Measurements from ENCODE around the gene DDX49. TPM values are rescaled to one million over a fixed set of nuclear protein-coding genes. Genes with fewer than 3 reads are reported as not detected.
"Not testable (repeated sequence)": the region's sequence is repeated elsewhere in the genome, so short reads cannot be mapped to it uniquely, and the experiment has no call there.

DDX49 gene
- polyA plus RNA-seq, 4 donors: 46.2 to 57.3 (median 48.6) TPM

DNA sequence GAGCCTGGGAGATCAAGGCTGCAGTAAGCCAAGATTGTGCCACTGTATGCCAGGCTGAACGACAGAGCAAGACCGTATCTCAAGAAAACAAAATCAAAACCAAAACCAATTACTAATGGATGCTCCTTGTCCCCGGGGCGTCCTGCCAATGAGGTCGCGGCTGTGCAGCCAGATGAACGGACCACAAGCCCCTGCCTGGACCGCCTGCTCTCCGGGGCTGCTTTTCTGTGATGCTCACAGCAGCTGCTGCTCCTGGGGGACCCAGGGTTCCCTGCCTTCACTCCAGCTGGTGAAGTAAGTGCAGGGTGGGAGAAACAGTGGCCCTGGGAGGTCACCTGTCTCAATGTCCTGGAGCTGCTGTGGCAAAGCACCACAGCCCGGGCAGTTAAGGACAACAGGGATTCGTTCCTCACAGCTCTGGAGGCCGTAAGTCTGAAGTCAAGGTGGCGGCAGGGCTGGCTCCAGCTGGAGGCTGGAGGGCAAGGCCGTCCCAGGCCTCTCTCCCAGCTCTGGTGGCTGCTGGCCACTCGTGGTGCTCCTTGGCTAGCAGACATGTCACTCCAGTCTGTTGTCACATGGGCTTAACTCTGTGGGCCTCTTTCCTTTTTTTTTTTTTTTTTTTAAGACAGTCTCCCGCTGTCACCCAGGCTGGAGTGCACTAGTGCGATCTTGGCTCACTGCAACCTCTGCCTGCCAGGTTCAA lies 10.4 kb upstream of the DDX49 start:
- no peak for DNase-seq (ENCODE audit: low read depth in 4 of 4, low spot score in 3 of 4)

- no peak for DNase-seq (ENCODE audit: low read depth in 4 of 4, low spot score in 3 of 4)
Observed at GRCh38 chr19:18910010-18910409, 9.5 kb upstream of the DDX49 start.

- DNase-seq (ENCODE audit: low read depth in 4 of 4, low spot score in 3 of 4): no peak
Observed at GRCh38 chr19:18910801-18911436, 8.6 kb upstream of the DDX49 start.

DNA sequence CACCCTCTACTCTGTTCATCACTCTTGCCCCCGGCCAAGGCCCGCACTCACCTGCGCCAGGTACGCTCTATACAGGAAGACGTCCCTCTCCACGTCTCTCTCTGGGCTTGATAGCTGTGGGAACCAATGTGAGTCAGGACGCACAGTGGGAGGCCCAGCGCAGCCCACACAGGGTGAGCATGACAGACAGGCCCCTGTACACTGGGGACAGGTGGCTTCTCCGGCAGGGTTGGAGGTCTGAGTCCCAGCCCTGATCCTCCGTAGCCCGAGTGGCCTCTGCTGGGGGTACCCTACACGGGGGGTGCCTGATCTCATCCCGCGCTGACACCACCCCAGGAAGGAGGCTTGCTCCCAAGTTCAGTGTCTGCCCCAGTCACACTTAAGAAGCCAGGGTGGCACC lies 6.6 kb upstream of the DDX49 start:
- no peak for DNase-seq (ENCODE audit: low read depth in 4 of 4, low spot score in 3 of 4)

DNA sequence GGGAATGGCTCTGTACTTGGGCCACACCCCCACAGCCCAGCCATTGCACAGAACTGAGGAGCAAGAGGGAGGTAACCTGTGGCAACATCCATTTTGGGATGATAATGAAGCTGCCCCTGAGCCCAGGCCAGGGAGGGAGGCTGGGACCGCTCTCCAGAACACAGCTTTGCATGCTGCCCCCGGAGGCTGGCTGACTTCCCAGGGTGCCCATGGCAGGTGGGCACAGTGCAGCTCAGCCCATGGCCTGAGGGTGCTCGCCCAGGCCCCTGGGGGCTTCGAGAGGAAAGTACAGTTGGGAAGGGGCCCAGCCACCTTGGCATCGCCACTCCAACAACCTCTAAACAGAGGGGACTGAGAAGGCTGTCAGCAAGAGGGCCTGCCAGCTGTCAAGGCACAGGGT lies 6.0 kb upstream of the DDX49 start:
- no peak for DNase-seq (ENCODE audit: low read depth in 4 of 4, low spot score in 3 of 4)

- DNase-seq (ENCODE audit: low read depth in 4 of 4, low spot score in 3 of 4): no peak
Observed at GRCh38 chr19:18915639-18916038, 3.9 kb upstream of the DDX49 start.

DNA sequence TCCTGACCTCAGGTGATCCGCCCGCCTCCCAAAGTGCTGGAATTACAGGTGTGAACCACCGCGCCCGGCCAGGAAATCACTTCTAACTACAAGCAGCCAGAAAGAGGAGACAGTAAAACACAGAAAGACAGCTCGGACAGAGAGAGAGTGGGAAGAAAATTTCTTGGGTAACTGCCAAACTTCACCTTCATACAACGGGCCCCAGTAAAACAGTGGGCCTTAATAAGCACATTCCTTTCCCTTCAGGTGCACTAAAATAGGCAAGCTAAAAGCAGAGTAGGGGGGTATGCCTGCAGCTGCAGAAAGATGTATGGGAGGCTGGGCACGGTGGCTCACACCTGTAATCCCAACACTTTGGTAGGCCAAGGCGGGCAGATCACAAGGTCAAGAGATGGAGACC lies 1.9 kb upstream of the DDX49 start:
- not testable (repeated sequence) for DNase-seq (ENCODE audit: low read depth in 4 of 4, low spot score in 3 of 4)

DNA sequence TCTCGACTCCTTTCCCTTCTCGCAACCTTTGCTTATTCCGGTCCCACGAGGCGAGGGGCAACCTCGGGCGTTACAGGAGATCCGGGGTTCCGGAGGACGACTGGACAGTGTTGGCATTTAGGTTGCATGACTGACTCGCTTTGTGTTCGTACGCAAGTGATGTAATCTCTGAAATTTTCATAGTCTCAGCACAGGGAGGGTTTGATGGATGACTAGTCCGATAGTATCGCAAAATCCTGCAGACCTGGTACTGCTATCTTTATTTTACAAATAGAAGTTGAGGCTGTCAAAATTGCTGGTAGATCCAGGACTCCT lies 342 bp downstream of the DDX49 start:
- no peak for DNase-seq (ENCODE audit: low read depth in 4 of 4, low spot score in 3 of 4)

DNA sequence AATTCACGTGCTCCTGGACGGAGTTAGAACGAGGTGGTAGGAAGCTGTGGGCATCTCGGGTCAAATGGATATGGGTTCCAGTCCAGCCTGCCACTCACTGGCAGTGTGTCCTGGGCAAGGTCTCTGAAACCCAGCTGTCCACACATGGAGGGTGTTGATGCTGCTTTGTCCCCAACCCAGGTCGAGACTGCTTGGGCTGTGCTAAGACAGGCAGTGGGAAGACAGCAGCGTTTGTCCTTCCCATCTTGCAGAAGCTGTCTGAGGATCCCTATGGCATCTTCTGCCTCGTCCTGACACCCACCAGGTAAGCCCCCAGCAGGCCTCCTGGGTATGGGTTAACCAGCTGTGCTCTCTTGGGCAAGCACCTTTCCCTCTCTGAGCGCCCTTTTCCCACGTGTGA lies 885 bp downstream of the DDX49 start:
- DNase-seq (ENCODE audit: low read depth in 4 of 4, low spot score in 3 of 4): no peak

GRCh38 chr19:18921593-18921992 lies 2.1 kb downstream of the DDX49 start:
- DNase-seq (ENCODE audit: low read depth in 4 of 4, low spot score in 3 of 4): no peak

DNA sequence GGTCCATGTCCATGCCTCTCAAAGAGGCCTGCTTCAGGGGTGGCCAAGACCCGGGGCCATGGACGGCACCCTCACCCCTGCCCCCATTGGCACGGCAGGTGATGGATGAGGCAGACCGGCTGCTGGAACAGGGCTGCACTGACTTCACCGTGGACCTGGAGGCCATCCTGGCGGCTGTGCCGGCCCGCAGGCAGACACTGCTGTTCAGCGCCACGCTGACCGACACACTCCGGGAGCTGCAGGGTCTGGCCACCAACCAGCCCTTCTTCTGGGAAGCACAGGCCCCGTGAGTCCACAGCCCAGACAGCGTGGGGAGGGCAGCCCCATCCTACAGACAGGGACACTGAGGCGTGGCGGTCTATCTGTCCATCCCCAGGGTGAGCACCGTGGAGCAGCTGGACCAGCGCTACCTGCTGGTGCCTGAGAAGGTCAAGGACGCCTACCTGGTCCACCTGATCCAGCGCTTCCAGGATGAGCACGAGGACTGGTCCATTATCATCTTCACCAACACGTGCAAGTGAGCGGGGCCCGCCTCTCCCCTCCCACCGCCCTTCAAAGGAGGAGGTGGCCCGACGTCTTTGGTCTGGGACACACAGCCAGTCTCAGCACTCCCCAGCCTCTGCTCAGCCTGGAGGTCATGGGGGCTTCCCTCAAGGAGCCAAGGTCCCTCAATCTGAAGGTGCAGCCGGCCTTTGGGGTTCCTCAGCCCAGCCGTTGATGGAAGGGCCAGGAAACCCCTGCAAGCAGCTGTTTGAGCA lies 2.9 kb downstream of the DDX49 start:
- no peak for DNase-seq (ENCODE audit: low read depth in 4 of 4, low spot score in 3 of 4)

GRCh38 chr19:18924684-18925213 lies 5.2 kb downstream of the DDX49 start:
- DNase-seq (ENCODE audit: low read depth in 4 of 4, low spot score in 3 of 4): no peak

GRCh38 chr19:18928018-18928805 lies 8.7 kb downstream of the DDX49 start:
- DNase-seq (ENCODE audit: low read depth in 4 of 4, low spot score in 3 of 4): no peak

DNA sequence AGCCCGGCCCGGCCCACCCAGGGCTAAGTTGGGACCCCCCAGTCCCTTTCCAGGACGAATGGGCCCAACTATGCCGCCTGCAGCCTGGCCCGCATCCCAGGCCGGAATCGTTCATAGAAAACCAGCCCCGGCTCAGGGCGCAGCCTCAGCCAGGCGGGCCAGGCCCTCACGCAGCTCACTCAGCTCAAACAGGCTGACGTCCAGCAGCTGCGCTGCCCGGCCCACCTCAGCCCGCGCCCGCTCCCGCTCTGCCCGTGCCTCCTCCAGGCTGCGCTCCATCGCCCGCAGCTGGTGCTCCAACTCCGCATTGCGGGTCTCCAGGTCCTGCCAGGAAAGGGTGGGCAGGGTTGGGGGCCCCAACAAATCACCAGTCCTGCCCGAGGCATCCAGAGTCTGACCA lies 9.8 kb downstream of the DDX49 start:
- no peak for DNase-seq (ENCODE audit: low read depth in 4 of 4, low spot score in 3 of 4)

- no peak for DNase-seq (ENCODE audit: low read depth in 4 of 4, low spot score in 3 of 4)
Observed at GRCh38 chr19:18931316-18932162, 12.0 kb downstream of the DDX49 start.

GRCh38 chr19:18932216-18932841 lies 12.8 kb downstream of the DDX49 start:
- DNase-seq (ENCODE audit: low read depth in 4 of 4, low spot score in 3 of 4): no peak

GRCh38 chr19:18933297-18933696 lies 13.8 kb downstream of the DDX49 start:
- no peak for DNase-seq (ENCODE audit: low read depth in 4 of 4, low spot score in 3 of 4)

- DNase-seq (ENCODE audit: low read depth in 4 of 4, low spot score in 3 of 4): no peak
Observed at GRCh38 chr19:18939163-18939562, 19.6 kb downstream of the DDX49 start.

GRCh38 chr19:18939922-18940768 lies 20.6 kb downstream of the DDX49 start:
- DNase-seq (ENCODE audit: low read depth in 4 of 4, low spot score in 3 of 4): no peak
